ENCODE measurements around the gene C1QL1. TPM values are rescaled to one million over a fixed set of nuclear protein-coding genes. Genes with fewer than 3 reads are reported as not detected.

The C1QL1 gene
- polyA plus RNA-seq, 1 experiment, result 1.9 TPM

- CTCF ChIA-PET, result interaction anchor here (0.9 kb wide), 1 partner anchor 77 kb away, joined by 3 read pairs; no protein-coding TSS in a partner anchor
- no peaks in the 10 kb centered on the region; the same call in 1 of the 2 replicates for H3K9me3 ChIP-seq (ENCODE audit: control insufficient read depth, insufficient read depth, low read length)
- H3K4me3 ChIP-seq (ENCODE audit: low read depth, low read length), result no peak overlapping the region
- no peak overlapping the region for H3K27ac ChIP-seq (ENCODE audit: low read depth, low read length)
- DNase-seq (ENCODE audit: low read depth, low spot score), result no peak
- POLR2A ChIA-PET, result no interaction called here
- H3K27me3 ChIP-seq (ENCODE audit: control insufficient read depth, insufficient read depth, low read length), result peaks cover 35% of the 10 kb centered on the region
- no peak; the same call in 1 of the 2 replicates for TF ChIP-seq CTCF (IDR thresholded peaks at IDR 0.05; ENCODE audit: low read depth, low read length)
Observed at GRCh38 chr17:44997733-44998520, 29.8 kb upstream of the C1QL1 start.

- H3K4me3 ChIP-seq (ENCODE audit: low read depth, low read length), result no peak overlapping the region
- ChIA-PET POLR2A (no interaction called here), CTCF (interaction anchor here (1.1 kb wide), 1 partner anchor 139 kb away, joined by 4 read pairs; the partner anchor contains the start of gene ACBD4)
- H3K27ac ChIP-seq (ENCODE audit: low read depth, low read length), result no peak overlapping the region
- TF ChIP-seq CTCF (IDR thresholded peaks at IDR 0.05; ENCODE audit: low read depth, low read length), result no peak
- peaks cover 35% of the 10 kb centered on the region for H3K27me3 ChIP-seq (ENCODE audit: control insufficient read depth, insufficient read depth, low read length)
- no peak for DNase-seq (ENCODE audit: low read depth, low spot score)
- H3K9me3 ChIP-seq (ENCODE audit: control insufficient read depth, insufficient read depth, low read length), result no peaks in the 10 kb centered on the region; the same call in 1 of the 2 replicates
Observed at GRCh38 chr17:44996304-44996703, 28.2 kb upstream of the C1QL1 start.

DNA sequence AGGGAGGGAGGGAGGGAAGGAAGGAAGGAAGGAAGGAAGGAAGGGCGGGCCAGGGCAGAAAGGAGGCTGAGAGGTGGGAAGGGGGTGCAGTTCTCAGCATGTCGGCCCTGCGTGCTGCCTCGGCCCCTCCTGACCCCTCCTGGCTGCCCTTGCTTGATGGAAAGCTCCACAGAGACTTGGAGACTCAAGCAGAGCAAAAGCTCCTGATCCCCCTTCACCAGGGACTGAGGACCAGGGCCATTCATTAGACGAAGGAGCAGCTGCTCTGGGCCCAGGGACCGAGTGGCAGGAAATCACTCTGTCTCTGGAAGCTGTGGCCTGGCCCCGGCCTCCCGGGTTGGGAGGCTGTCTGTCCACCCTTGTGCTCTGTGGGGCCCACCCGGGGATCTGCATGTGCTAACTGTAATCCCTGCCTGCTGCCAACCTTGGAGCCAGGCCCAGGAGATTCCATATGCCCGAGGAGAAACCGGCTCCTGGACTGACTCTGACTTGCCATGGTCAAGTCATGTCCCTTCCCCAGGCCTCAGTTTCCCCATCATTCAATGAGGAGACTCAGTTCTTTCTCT lies 27.4 kb upstream of the C1QL1 start:
- no peak for DNase-seq (ENCODE audit: low read depth, low spot score)
- CTCF ChIA-PET, result interaction anchor here (1.1 kb wide), 1 partner anchor 140 kb away, joined by 4 read pairs; the partner anchor contains the start of gene ACBD4

DNA sequence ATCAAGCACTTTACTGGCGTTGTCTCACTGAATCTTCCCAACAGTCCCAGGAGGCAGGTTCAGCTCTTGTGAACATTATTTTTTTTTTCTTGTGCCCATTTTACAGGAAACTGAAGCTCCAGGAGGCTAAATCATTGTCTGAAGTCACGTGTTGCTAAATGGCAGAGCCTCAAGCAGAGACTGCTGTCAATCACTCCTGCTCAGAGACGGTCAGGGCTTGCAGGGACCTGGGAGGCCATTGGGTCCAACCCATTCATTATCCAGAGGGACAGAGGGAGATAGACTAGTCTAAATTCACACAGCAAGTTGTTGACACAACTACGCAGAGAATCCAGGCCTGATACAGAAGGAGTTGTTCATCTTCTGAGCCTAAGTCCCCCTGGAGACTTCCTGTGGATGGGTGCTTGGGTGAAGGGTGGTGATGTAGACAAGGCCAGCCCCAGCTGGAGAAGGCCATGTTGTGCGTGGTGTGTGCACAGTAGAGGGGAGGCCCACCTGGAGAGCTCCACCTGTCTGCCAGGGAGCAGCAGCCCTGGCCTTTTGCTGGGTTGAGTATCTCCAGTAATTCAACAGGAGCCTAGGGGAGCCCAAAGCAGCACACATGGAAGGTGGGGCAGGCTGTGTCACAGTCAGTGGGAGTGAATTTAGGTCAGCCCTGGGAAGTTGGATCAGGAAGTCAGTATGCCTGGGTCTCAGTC lies 24.3 kb upstream of the C1QL1 start:
- Histone ChIP-seq H3K27me3 (ENCODE audit: control insufficient read depth, insufficient read depth, low read length) (peaks cover 15% of the 10 kb centered on the region), H3K27ac (ENCODE audit: low read depth, low read length) (no peak overlapping the region), H3K9me3 (ENCODE audit: control insufficient read depth, insufficient read depth, low read length) (no peaks in the 10 kb centered on the region; the same call in 1 of the 2 replicates), H3K4me3 (ENCODE audit: low read depth, low read length) (no peak overlapping the region)
- TF ChIP-seq CTCF (IDR thresholded peaks at IDR 0.05; ENCODE audit: low read depth, low read length), result no peak
- POLR2A ChIA-PET, result no interaction called here
- DNase-seq (ENCODE audit: low read depth, low spot score), result no peak
- CTCF ChIA-PET, result interaction anchor here (1.4 kb wide), 2 partner anchors 30 to 205 kb away, joined by 3 to 6 read pairs; no protein-coding TSS in a partner anchor

More for the DNA sequence above, 27.4 kb upstream of the C1QL1 start:
- Histone ChIP-seq H3K27ac (ENCODE audit: low read depth, low read length) (no peak overlapping the region), H3K9me3 (ENCODE audit: control insufficient read depth, insufficient read depth, low read length) (no peaks in the 10 kb centered on the region; the same call in 1 of the 2 replicates), H3K27me3 (ENCODE audit: control insufficient read depth, insufficient read depth, low read length) (peaks cover 28% of the 10 kb centered on the region), H3K4me3 (ENCODE audit: low read depth, low read length) (no peak overlapping the region)
- no peak for TF ChIP-seq CTCF (IDR thresholded peaks at IDR 0.05; ENCODE audit: low read depth, low read length)
- POLR2A ChIA-PET, result interaction anchor here (0.5 kb wide), 1 partner anchor 151 kb away, joined by 3 read pairs; no protein-coding TSS in a partner anchor
